Mucosa of descending colon (tissue), 3 donors: ENCODE results near the gene ATAD3A. TPM values are rescaled to one million over a fixed set of nuclear protein-coding genes. Genes with fewer than 3 reads are reported as not detected.
"Not testable (repeated sequence)": the region's sequence is repeated elsewhere in the genome, so short reads cannot be mapped to it uniquely, and the experiment has no call there.

Source experiments
- ATAC-seq: fragments of 200-7000 bp; cut with Tn5 transposase; one replicate; pipeline ENCODE4 v1.9.1; 2020; ENCODE audit warnings: mild to moderate bottlenecking, moderate library complexity
- DNase-seq, 3 donors: peaks; one replicate each; pipeline ENCODE4 v3.0.0-alpha.2; 2020
- H3K36me3 ChIP-seq: fragments of 200-600 bp; one replicate; pipeline ENCODE4 v1.8.0; 2021; ENCODE audit warnings: low read depth, mild to moderate bottlenecking
- H3K4me1 ChIP-seq: fragments of 200-600 bp; one replicate; pipeline ENCODE4 v1.8.0; 2021; ENCODE audit warnings: low read depth, mild to moderate bottlenecking
- H3K4me3 ChIP-seq: fragments of 200-600 bp; one replicate; pipeline ENCODE4 v1.8.0; 2021; ENCODE audit warnings: mild to moderate bottlenecking
- H3K9me3 ChIP-seq: fragments of 200-600 bp; one replicate; pipeline ENCODE4 v1.8.0; 2021; ENCODE audit warnings: mild to moderate bottlenecking
- CTCF ChIP-seq: fragments of 200-600 bp; IDR thresholded peaks from one replicate; pipeline ENCODE4 v1.8.0; 2022; ENCODE audit warnings: antibody characterized with exemption, mild to moderate bottlenecking
- intact Hi-C, 2 donors: fragments of 100-400 bp; cut with DNase I in 1 of 2; cut with micrococcal nuclease in 1 of 2; formaldehyde crosslinking; loops; one replicate each; pipeline versions ENCODE4 v1.11.0 to v1.11.1; 2022; cut with DNase I, micrococcal nuclease
- total RNA-seq, 3 donors: library from RNA; stranded (reverse); fragmentation: NEBNext Ultra II Directional in 2 of 3; extraction: Animal tissue kit (Norgen Biotek cat#: 25700) in 2 of 3; gene quantifications; one replicate each; pipeline versions ENCODE4 v1.2.1 to v1.2.4, GENCODE V29; 2021 to 2023
- donor health status: DM: no; HTN: no; CAD: no; lungs with moderate emphysema.
- donor health status: DM: no; HTN: no; CAD: no.
- donor health status: DM: no; HTN: yes; CAD: no.

The ATAD3A gene
- total RNA-seq, 3 donors from 2014 or later, result 18.8 to 35.1 (median 20.8) TPM

GRCh38 chr1:1554926-1555915 is 43.3 kb downstream of the ATAD3A start:
- no peaks in the 10 kb centered on the region for H3K36me3 ChIP-seq
- no peak for TF ChIP-seq CTCF
- H3K4me3 ChIP-seq, result no peak overlapping the region
- intact Hi-C loops, result no loop called here
- no peaks in the 10 kb centered on the region for H3K9me3 ChIP-seq
- DNase-seq (no peak), ATAC-seq (peak; percentile 54)
- no peaks in the 10 kb centered on the region for H3K4me1 ChIP-seq

GRCh38 chr1:1556505-1556904 is 44.5 kb downstream of the ATAD3A start:
- no peak for DNase-seq
- Histone ChIP-seq H3K9me3 (no peaks in the 10 kb centered on the region), H3K36me3 (no peaks in the 10 kb centered on the region), H3K4me3 (no peak overlapping the region), H3K4me1 (no peaks in the 10 kb centered on the region)
- no peak for TF ChIP-seq CTCF
- ATAC-seq, result no peak
- intact Hi-C loops, result no loop called here

- H3K4me1 ChIP-seq, H3K36me3 ChIP-seq, H3K9me3 ChIP-seq, DNase-seq, intact Hi-C loops, H3K4me3 ChIP-seq, ATAC-seq: not testable (repeated sequence)
Measured at GRCh38 chr1:1556961-1557360, 45.0 kb downstream of the ATAD3A start.

GRCh38 chr1:1557688-1558087 is 45.7 kb downstream of the ATAD3A start:
- H3K4me3 ChIP-seq, ATAC-seq, H3K4me1 ChIP-seq, H3K36me3 ChIP-seq, intact Hi-C loops, H3K9me3 ChIP-seq, DNase-seq: not testable (repeated sequence)

- H3K4me1 ChIP-seq, result no peaks in the 10 kb centered on the region
- H3K4me3 ChIP-seq, result no peak overlapping the region
- H3K36me3 ChIP-seq, result peaks cover 6% of the 10 kb centered on the region
- no peaks in the 10 kb centered on the region for H3K9me3 ChIP-seq
- intact Hi-C loops, result no loop called here
- no peak for ATAC-seq
- DNase-seq, result no peak
- no peak for TF ChIP-seq CTCF
Measured at GRCh38 chr1:1558591-1558990, 46.6 kb downstream of the ATAD3A start.

- peaks cover 6% of the 10 kb centered on the region for H3K36me3 ChIP-seq
- intact Hi-C loops, result no loop called here
- ATAC-seq, result no peak
Measured at GRCh38 chr1:1559066-1559465, 47.1 kb downstream of the ATAD3A start.

More at GRCh38 chr1:1559066-1559465, 47.1 kb downstream of the ATAD3A start:
- no peak for DNase-seq
- H3K4me1 ChIP-seq, result no peaks in the 10 kb centered on the region
- no peak overlapping the region for H3K4me3 ChIP-seq
- no peaks in the 10 kb centered on the region for H3K9me3 ChIP-seq
- TF ChIP-seq CTCF, result no peak
